Right kidney (tissue), 1 donor: ENCODE measurements around the gene POU2F1.
A peak's percentile ranks its signal among the peaks of the same experiment; 100 is the strongest.

ENCODE experiments used
- DNase-seq: peaks from one replicate; pipeline ENCODE4 v3.0.0-alpha.2; 2016

Gene POU2F1

DNA sequence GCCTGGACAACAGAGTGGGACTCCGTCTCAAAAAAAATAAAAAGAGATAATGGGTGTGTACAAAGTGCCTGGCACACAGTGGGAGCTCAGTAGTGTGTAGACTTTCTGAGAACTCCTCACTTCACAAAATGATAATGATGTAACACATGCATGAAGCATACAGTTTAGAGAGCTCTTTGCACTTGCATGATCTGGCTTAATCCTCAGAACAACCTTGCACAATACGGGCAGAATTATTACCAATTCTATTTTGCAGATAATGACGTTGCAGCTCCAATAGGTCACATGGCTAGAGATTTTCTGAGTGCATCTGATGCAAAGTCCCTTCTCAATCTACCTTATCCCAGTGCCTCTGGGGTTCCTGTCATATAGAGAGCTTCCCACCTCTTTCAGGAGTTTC lies 226.3 kb downstream of the POU2F1 start:
- DNase-seq: no peak

DNA sequence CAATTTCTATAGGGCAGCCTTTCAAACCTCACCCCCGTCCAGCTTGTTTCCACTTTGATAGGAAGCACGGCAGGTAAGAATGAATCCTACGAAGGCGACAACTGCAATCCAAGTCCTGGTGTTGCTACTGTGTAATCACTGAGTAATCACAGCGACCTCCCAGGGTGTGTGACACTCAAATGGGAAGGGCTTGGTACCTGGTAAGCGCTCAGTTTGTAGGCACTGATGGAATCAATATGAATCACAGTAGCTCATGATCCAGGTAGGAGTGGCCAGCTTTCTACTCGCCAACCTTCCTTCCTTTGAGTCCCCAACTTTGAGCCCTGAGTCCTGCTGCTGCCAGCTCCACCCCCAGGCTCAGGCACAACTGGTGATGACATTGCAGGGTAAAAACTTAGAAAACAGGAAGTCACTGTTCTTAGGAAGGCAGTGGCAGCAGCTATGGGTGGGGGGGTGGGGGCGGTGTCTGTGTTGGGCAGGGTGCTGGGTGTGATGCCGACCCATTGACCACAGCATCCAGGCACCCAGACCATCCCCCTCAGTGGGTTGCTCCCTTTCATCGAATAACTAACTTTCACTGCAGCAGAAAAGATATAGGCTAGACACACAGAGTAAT lies 226.9 kb downstream of the POU2F1 start:
- no peak for DNase-seq

DNA sequence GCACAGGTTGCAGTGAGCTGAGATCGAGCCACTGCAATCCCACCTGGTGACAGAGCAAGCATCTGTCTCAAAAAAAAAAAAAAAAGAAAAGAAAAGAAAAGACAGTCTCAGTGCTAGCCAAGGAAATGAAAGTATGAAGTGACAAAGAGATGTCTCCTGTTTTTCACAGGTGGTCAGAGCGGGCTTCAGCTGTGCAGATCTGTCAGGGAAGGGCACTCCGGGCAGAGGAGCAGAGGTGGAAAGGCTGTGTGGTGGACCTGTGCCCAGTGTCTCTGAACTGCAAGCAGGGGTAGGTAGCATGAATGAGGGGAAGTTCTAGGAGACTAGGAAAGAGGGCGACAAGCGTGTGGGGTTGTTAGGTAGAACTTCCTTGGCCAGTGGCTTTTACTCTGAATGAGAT lies 230.2 kb downstream of the POU2F1 start:
- DNase-seq: no peak

DNA sequence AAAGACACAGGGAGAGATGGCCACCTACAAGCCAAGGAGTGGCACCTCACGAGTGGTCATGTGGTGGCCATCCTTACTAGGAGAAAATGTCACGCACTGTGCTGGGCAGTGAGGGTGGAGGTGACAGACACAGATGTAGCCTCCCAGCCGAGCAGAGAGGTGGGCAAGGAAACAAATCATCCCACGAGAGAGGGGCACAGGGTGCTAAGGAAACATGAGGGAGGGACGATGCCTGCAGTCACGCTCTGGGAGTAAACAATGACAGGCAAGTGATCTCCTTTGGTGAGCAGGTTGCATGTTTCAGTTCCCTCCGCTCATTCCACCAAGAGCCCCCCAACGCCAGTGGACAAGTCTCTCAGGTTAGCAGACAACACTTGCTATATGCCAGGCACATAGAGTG lies 231.8 kb downstream of the POU2F1 start:
- DNase-seq: no peak

DNA sequence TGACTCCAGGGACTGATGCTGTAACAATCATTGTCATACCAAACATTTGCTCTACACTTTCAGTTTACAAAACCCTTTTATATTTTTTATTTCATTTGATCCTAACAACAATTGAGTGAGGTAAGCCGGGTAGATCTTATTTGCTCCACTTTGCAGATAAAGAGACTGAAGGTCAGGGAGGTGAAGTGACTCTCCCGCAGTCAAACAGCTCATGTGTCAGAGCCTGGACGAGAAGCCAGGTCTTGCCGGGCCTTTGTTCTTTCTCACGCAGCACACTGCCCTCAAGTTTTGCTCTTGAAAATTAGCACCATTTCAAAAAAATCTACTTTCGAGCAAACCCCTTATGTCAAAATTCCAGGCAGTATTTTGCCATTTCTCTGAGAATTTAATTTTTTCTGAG lies 232.4 kb downstream of the POU2F1 start:
- no peak for DNase-seq

DNA sequence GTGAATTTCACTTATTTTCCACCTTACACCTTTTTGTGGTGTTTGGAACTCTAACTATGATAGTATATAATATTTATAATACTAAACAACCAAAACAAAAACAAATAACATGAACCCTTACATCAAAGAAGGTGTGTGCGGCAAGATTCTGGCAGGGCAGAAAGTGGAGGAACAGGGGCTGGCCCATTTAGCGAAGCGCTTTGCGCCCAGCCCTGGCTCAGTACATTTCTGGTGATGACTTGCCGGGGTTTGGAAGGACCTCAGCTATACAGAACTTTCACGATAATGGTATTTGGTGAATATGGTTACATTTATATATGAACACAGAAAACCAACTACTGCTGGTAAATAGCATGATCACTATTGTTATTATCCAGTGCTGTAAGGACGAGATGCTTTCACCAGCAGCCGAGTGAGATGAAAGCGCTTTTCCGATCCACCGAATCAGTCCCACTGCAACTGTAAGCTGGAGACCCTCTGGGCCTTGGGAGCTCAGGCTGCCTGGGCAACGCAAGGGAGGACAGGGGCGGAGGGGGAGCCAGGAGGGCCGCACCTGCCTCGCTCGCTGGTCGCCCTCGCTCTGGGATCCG lies 233.7 kb downstream of the POU2F1 start:
- no peak for DNase-seq

DNA sequence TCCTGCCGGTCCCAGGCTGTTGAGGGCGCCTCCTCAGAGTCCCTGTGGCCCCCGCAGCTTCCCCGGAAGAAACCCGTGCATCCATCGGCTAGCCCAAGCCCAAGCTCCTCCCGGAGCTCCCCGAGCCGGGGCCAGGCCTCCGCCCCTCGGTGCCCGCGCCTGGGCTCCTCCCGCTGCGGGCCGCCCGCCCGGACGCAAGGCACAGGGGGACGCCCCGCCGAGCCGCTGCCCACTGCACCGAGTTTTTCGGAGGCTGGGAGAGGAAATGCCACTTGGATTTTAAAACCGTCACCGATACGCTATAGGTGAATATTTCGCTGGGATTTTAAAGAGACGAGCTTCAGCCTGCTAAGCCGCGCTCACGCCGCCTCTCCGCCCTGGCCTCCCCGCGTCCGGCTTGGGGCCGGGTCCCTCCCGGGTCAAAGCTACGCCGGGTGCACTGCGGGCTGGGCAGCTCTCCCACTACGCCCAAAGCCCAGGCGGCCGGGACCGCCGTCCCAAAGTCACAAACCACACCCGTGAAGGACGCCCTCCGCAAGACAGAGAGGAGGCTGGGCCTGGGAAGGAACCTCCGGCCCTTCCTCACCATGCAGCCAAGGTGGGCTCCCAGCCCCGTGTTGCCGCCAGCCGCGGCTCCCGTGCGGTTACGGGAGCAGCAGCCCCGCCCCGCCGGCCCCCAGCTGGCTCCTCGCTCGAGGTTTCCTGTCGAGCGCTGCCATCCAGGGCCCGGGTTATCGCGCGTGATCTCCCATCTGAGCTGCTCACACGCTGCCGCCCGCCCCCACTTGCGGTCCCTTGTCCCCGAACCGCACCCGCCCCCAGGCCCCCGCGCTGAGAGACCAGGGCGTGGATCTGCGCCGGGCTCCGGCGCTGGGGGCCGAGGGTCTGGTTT lies 234.5 kb downstream of the POU2F1 start:
- peak; percentile 92 for DNase-seq

DNA sequence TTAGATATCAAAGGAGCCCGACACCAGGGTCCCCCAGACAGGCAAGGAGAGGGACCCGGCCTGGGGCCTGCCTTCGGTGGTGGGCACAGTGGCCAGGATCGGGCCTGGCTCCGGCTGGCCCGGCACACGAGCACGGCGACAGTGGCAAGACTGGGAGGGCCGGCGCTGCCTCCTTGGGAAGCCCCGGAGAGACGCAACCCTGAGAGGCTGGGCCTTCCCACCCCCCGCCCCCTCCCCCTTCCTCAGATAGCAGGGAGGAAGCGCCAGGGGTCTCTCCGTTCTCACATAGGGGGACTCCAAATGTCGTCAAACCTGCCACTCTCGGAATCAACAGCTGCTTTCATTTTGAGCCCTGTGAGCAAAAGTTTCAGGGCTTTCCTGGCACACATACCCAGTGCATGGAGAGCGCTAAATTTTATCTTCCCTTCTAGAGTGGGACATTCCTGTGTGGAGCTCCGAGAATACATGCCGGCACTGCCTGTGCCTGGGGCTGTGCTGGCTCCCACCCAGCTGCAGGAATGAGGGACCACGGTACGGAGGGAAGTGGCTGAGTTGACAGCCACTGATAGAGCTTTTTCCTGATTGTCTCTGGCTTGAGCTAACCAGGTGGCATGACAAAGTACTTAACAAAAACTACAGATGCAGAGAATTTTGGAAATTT lies 235.2 kb downstream of the POU2F1 start:
- DNase-seq: peak; percentile 44

DNA sequence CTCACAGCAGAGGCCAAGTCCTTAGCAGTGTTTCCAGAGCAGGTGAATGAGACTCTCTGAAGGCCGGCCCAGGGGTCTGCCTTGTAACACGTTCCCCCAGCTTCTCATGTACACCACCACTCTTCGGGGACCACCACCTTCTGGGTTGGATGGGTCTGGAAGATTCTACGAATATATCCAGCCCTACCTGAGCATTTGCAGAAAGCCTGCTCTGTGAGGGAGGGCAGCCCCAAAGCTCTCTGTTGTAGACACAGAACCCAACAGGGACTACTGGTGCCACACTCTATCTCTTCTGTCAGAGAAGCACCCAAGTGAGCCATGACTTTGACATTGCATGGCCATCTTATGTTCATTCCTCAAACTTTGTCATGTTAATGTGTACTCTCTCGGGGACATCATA lies 235.8 kb downstream of the POU2F1 start:
- DNase-seq: no peak

DNA sequence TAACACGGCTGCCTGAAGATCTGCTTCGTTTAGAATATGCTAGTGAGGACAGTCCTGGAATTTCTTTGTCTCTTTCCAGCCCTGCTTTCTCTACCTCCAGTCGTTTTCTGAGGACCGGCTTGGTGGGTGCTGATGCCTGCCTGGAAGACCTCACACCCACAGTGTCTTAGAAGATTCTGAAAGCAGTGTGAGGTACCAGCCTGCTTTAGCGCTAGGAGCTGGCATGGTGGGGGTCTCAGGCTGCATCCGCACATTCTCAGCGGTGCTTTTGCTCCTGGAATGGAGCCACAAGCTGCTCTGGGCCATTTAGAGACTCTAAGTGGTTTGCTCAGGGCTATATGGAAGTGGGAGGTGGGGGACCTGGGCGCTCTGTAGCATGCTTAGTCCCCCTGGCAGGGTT lies 236.2 kb downstream of the POU2F1 start:
- DNase-seq: no peak

DNA sequence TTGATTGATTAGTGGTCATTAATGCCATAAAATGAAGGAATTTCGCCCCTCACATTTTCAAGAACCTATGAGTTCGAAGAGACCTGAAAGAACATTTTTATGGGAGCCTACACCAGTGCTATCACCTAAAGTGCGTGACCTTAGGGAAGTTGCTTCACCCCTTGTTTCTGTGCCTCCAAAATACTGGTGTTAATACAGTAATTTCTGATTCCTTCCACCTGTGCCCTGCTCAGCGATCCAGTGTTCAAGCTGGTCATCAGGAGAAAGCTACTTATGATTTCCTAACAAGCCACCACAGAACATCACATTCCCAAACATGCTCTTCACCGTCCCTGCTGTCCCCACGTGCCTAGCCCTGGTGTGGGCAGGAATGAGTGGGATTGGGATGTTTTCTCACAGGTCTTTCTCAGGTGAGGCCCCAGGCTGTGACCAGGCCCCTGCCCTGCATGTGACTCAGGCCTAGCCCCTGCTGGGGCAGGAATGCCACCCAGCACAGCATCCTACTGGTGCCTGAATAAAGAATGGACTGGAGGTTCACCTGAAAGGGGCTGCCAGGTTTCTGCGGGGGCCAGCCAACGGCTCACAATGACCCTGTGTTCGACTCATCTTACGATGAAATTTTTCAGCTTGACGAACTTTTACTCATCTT lies 237.4 kb downstream of the POU2F1 start:
- DNase-seq: no peak

DNA sequence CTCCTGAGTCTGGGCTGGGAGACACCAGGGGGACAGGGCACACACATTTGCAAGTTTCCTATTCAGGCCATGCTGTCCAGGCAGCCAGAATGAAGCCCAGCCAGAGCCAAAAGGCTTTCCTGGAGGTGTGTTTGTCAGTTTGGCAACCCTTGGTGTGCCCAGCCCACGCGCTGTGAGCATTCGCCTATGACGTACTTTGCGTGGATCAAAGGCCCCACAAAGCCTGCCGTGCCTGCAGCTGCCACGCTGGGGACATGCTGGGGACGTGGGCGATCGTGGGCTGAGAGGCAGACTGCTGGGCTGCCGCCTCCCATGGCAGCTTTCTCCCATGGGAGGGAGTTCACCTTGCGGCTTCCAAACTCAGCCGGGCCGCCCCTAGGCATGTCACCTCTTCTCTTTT lies 240.2 kb downstream of the POU2F1 start:
- DNase-seq: no peak

DNA sequence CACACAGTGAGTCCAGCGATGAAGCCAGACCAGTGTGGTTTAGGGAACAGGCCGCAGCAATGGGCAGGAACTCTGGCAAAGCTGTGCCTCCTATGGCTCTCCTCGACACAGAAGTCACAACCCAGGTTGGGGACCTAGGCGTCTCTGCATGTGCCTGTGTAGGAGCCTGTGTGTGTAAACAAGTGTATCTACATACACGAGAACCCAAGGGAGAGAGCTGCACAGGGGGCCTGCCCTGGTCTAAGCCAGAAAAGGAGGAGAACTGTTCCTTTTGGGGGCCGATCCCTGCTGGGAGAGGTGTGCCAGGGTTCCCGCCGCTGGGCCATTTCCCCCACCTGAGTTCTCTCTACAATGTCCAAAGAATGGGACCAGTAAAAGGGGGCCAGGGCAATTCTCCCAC lies 241.7 kb downstream of the POU2F1 start:
- no peak for DNase-seq

DNA sequence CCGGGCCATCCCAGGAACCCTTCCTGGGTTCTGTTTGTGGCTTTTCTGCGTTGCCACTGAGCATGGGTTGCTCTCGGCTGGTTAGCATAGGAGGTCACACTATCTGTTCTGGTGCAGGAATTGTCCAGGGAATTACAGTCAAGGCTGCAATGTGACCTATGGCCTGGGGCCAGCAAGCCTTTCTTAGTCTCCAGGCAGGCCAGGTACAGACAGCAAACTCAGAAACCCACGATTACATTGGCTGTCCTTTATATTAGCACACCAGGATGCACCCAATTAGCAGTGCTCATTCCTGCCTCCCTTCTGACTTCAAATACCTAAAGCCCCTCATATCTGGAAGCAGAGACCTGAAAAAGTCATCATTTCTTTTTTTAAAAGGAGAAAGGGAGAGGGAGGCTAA lies 242.4 kb downstream of the POU2F1 start:
- DNase-seq: no peak

DNA sequence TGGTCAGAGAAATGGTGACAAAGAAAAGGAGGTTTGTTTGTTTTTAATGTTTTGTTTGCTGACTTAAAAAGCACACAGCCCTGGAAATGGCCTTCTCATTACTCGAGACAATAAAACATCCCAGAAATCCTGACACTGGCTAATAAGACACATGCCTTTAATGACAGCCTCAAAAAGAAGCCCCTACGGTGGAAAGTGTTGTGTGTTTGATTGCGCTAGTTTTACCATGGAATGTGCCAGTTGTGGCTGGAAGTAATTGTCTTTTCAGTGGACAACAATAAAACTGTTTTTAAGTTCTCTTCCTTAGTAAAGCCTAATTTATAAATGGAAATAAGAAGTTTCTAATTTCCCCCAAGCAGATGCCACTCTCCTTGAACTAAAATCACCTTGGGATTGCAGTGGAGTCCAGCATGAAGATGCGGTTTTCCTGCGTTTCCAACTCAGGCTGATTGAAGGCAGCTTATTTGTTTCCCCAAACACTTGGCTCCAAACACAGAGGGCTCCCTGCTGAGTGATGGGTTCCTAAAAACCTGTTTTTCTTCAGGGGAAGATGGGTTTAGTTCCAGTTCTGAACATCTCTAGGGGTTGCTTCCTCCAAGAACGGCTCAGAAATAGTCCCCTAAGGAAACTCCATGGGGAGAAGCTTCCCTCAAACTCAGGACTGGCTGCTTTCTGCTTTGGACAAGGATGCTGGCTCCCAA lies 243.3 kb downstream of the POU2F1 start:
- DNase-seq: no peak

DNA sequence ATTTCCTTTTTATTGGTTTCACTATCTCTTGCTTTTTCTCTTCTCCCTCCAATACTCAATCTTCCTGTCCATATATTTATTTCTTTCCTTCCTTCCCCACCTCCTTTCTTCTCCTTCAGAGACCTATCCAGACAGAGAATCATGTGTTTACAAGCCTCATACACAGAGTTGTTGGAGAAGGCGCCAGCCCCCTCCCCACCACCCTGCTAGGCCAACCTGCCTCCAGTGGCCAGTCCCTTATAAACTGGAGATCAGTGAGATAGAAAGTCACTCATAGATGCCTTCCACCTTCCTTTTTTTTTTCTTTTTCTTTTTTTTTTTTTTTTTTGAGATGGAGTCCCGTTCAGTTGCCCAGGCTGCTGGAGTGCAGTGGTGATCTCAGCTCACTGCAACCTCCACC lies 244.3 kb downstream of the POU2F1 start:
- no peak for DNase-seq

DNA sequence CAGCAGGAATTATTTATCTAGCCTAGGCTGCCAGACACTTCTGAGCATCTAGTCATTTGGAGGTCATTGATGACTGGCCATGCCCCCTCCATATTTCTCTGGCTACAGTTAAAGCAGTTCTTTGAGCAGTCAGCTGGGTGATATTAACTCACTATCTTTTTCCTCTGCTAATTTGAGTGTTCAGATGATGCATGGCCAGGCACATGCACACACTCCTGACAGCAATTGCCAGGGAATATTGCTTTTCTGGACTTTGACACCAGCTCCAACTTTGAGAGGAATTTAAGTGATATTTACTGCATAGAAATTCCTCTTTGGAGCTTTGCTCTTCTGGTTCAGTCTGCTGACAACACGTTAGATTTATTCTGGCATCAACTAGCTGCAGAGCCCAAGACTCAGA lies 245.1 kb downstream of the POU2F1 start:
- no peak for DNase-seq

DNA sequence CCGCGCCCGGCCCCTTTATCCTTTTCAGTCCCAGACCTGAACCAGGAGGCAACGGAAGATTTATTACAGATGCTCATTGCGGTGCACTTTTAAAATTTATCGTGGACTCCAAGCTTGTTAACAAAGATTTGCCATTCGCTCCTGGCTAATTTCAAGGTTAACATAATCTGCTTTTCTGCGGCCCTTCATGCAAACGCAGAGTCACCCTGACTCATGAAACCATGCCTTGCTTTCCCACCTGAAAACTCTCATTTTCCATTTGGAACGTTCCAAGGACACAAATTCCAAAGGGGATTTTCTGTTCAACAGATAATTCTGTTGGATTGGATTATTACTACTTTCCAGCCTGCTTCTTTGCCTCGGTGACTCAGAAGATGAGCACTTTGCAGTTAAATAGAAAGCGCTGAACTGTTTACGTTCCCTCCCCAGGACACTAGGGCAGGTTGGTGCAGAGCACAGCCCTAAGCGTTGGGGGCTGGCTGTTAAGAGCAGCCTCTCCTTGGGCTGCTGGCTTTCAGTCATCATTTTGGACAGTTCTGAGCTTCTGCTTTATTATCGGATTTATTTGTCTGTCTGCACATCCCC lies 246.5 kb downstream of the POU2F1 start:
- no peak for DNase-seq

DNA sequence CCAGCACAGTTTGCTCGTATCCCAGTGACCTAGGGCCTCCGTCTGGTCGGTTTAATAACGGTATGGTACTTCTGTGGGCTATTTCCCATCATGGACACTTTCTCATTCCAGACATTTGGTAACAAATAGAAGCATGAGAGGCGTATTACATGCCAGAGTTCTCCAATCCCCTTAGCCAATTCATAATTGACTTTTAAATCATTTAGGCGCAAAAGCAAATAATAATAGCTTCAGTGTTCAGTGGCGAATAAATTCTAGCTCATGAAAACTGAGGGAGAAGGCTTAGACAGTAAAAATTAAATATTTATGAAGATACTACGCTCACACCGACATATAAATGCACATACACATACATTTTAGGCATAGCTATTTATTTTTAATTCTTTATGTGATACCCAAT lies 247.1 kb downstream of the POU2F1 start:
- no peak for DNase-seq

DNA sequence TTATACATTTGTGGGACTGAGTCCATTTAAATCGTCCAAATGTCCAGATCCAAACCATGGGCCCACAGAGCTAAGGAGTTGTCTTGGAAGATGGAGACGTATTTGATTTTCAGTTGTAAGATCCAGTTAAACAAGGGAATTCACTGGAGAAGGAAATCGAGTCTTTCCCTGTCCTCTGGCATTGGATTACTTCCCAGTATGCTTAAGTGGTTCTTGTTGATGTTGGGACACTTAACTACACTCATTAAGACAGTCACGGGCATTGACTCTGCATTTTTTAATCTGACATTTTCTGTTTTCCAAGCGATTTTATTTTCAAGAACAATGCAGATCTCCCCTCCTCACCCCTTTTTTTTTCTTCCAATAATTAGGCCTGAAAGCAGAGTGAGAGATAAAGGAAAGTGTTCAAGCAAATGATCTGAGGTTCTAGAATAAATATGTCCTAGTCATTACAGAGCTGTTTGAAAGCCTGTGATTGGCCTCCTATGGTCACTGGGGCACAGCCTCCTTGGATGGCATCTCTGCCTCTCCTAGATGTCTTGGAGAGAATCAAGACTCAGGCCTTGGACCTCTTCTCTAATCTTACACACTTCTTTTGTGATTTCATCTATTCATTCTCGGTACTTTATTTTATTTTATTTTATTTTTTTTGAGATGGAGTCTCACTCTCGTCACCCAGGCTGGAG lies 248.7 kb downstream of the POU2F1 start:
- no peak for DNase-seq

DNA sequence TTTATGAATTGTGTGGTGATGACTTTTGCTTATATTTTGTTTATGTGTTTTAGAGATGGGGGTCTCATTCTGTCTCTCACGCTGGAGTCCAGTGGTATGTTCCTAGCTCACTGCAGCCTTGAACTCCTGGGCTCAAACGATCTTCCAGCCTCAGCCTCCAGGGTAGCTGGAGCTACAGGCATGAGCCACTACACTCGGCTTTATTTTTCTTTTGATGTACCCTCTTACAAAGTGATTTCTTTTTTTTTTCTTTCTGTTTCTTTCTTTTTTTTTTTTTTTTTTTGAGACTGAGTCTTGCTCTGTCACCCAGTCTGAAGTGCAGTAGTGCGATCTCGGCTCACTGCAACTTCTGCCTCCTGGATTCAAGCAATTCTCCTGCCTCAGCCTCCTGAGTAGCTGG lies 250.9 kb downstream of the POU2F1 start:
- no peak for DNase-seq
